Gastroesophageal sphincter (tissue), 4 donors: Measurements from ENCODE around the gene FYB1. TPM values are rescaled to one million over a fixed set of nuclear protein-coding genes. Genes with fewer than 3 reads are reported as not detected.
"Not testable (repeated sequence)": the region's sequence is repeated elsewhere in the genome, so short reads cannot be mapped to it uniquely, and the experiment has no call there.

Experiments used
- ATAC-seq: fragments of 150-250 bp; one replicate; pipeline ENCODE4 v1.9.1; 2016; ENCODE audit warnings: mild to moderate bottlenecking, moderate library complexity
- H3K27ac ChIP-seq, 4 donors: fragments of 200-600 bp; sonication (generic) in 3 of 4; 1 replicate in 3 of 4; 2 replicates in 1 of 4; pipeline ENCODE4 v1.5.1; 2016 to 2019
- H3K27me3 ChIP-seq: fragments of 200-600 bp; sonication (generic); one replicate; pipeline ENCODE4 v1.5.1; 2019
- H3K36me3 ChIP-seq, 2 donors: fragments of 200-600 bp; sonication (generic); one replicate each; pipeline ENCODE4 v1.5.1; 2019; ENCODE audit warnings: control low read depth in 1 of 2
- H3K4me1 ChIP-seq, 3 donors: fragments of 200-600 bp; sonication (generic); 1 replicate in 2 of 3; 2 replicates in 1 of 3; pipeline ENCODE4 v1.5.1; 2016 to 2019; ENCODE audit warnings: control low read depth in 2 of 3
- H3K4me3 ChIP-seq, 2 donors: fragments of 200-600 bp; sonication (generic); one replicate each; pipeline ENCODE4 v1.5.1; 2019; ENCODE audit warnings: mild to moderate bottlenecking in 1 of 2, moderate library complexity in 1 of 2
- H3K9me3 ChIP-seq, 3 donors: fragments of 200-600 bp; sonication (generic); one replicate each; pipeline ENCODE4 v1.5.1; 2017 to 2019; ENCODE audit warnings: control low read depth in 2 of 3
- EP300 ChIP-seq: sonication (generic); formaldehyde crosslinking; IDR thresholded peaks from one replicate; pipeline ENCODE4 v1.6.1; 2017; ENCODE audit warnings: antibody characterized with exemption, mild to moderate bottlenecking
- POLR2A ChIP-seq, 2 donors: fragments of 450-650 bp; IDR thresholded peaks; one replicate each; pipeline ENCODE4 v1.6.1; 2017; ENCODE audit warnings: antibody characterized with exemption in 2 of 2, mild to moderate bottlenecking in 2 of 2, moderate library complexity in 1 of 2
- POLR2AphosphoS5 ChIP-seq: sonication (generic); formaldehyde crosslinking; IDR thresholded peaks from one replicate; pipeline ENCODE4 v1.6.1; 2017; ENCODE audit warnings: antibody characterized with exemption
- WGBS, 2 donors: methylation state at CpG; one replicate each; pipeline ENCODE4 v1.1.5; 2018; ENCODE audit warnings: low coverage in 1 of 2; 5-methylcytosine and 5-hydroxymethylcytosine counted together
- total RNA-seq, 4 donors: library from RNA; depleted of rRNA; stranded (reverse); fragments of >200 nt; gene quantifications; one replicate each; pipeline ENCODE4 v1.1.0, GENCODE V29; 2016
- TF ChIP-seq, protein P1 (sequence below), 4 experiments: fragments of 200-600 bp in 2 of 4; fragments of 450-650 bp in 2 of 4; sonication (generic) in 1 of 4; IDR thresholded peaks; one replicate each; pipeline ENCODE4 v1.5.1; 2017 to 2019; ENCODE audit warnings: antibody characterized with exemption in 4 of 4, mild to moderate bottlenecking in 2 of 4, moderate library complexity in 2 of 4

Gene FYB1
- total RNA-seq, 4 donors from 2014 or later: 2.5 to 9.3 (median 5.9) TPM

DNA sequence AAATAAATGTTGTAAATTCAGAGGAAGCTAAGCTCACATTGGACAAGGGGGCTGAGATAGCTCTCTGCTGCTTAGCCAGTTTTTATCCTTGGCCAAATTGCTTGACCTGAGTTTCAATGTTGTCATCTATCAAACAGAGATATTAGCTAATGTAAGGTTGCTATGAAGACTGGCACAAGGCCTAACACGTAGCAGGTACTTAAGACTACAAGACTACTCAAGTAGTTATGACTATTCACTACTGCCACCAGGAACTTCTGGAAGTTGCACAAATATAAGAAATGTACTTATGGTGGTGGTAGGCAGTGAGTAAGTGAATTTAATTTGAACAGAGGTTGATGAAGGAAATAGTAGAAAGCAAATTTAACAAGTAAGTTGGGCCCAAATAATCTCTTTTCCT, 17.4 kb upstream of the FYB1 start:
- WGBS, 2 donors: 50 to 79% methylated on average over 1 of the region's 1 CpG
- Histone ChIP-seq H3K4me1 (no peaks in the 10 kb centered on the region), H3K36me3 (no peaks in the 10 kb centered on the region), H3K27ac (no peak overlapping the region), H3K4me3 (no peak overlapping the region), H3K27me3 (no peaks in the 10 kb centered on the region), H3K9me3 (peaks cover 0 to 19% (median 0%) of the 10 kb centered on the region in 3 donors)
- TF ChIP-seq POLR2AphosphoS5: no peak
- no peak for TF ChIP-seq POLR2A (IDR thresholded peaks at IDR 0.05)
- TF ChIP-seq, protein P1, sequence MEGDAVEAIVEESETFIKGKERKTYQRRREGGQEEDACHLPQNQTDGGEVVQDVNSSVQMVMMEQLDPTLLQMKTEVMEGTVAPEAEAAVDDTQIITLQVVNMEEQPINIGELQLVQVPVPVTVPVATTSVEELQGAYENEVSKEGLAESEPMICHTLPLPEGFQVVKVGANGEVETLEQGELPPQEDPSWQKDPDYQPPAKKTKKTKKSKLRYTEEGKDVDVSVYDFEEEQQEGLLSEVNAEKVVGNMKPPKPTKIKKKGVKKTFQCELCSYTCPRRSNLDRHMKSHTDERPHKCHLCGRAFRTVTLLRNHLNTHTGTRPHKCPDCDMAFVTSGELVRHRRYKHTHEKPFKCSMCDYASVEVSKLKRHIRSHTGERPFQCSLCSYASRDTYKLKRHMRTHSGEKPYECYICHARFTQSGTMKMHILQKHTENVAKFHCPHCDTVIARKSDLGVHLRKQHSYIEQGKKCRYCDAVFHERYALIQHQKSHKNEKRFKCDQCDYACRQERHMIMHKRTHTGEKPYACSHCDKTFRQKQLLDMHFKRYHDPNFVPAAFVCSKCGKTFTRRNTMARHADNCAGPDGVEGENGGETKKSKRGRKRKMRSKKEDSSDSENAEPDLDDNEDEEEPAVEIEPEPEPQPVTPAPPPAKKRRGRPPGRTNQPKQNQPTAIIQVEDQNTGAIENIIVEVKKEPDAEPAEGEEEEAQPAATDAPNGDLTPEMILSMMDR (IDR thresholded peaks at IDR 0.05): no peak
- no peak for TF ChIP-seq EP300
- ATAC-seq: no peak

DNA sequence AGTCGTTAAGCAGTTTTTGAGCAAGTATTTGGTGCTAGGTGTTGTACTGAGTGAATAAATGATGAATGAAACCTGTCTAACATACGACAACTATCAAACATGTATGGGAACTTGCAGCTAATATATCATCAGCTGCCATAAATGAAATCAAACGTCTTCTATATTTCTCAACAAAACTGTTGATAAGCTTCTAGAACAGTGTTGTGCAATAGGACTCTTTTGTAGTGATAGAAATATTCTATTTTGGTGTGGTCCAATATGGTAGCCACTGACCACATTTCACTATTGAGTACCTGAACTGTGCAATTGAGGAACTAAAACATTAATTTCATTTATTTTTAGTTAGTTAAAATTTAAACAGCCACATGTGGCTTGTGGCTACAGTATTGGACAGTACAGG, 16.3 kb upstream of the FYB1 start:
- no peaks in the 10 kb centered on the region for H3K27me3 ChIP-seq
- TF ChIP-seq, protein P1 (IDR thresholded peaks at IDR 0.05): no peak
- TF ChIP-seq POLR2AphosphoS5: no peak
- no peak for TF ChIP-seq POLR2A (IDR thresholded peaks at IDR 0.05)
- TF ChIP-seq EP300: no peak
- H3K36me3 ChIP-seq: no peaks in the 10 kb centered on the region
- 44 to 64% methylated on average over 3 of the region's 3 CpGs for WGBS, 2 donors
- no peak overlapping the region for H3K4me3 ChIP-seq
- peaks cover 0 to 9% (median 0%) of the 10 kb centered on the region in 3 donors for H3K9me3 ChIP-seq
- no peak for ATAC-seq
- H3K27ac ChIP-seq: no peak overlapping the region
- H3K4me1 ChIP-seq: no peaks in the 10 kb centered on the region

DNA sequence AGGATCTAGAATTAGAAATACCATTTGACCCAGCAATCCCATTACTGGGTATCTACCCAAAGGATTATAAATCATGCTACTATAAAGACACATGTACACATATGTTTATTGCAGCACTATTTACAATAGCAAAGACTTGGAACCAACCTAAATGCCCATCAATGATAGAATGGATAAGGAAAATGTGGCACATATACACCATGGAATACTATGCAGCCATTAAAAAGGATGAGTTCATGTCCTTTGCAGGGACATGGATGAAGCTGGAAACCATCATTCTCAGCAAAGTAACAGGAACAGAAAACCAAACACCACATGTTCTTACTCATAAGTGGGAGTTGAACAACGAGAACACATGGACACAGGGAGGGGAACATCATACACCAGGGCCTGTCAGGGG, 15.1 kb upstream of the FYB1 start:
- H3K36me3 ChIP-seq, H3K4me1 ChIP-seq, H3K27me3 ChIP-seq, H3K9me3 ChIP-seq, ATAC-seq, H3K27ac ChIP-seq, H3K4me3 ChIP-seq: not testable (repeated sequence)
- WGBS, 2 donors: 0 to 78% methylated on average over 1 of the region's 1 CpG

DNA sequence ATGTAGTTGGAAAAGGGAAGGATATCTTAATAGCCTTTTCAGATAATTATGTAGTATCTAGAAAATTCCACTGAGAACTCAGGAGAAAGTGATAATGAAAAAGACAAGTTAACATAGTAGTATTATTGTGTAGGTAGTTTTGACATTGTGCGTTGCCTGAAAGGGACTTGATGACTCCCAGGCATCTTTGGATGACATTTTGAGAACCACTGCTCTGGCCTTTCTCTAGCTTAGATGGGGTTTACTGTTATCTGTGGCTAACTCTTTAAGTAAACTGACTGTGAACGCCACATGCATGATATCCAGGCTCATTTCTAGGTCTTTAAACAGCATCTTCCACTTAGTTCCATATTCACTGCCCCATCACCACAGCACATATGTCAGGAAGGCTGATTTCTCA, 14.4 kb upstream of the FYB1 start:
- Histone ChIP-seq H3K9me3 (no peaks in the 10 kb centered on the region), H3K27ac (no peak overlapping the region), H3K4me3 (no peak overlapping the region), H3K27me3 (no peaks in the 10 kb centered on the region), H3K4me1 (no peaks in the 10 kb centered on the region), H3K36me3 (no peaks in the 10 kb centered on the region)
- ATAC-seq: no peak
- TF ChIP-seq EP300: no peak
- TF ChIP-seq, protein P1 (IDR thresholded peaks at IDR 0.05): no peak
- TF ChIP-seq POLR2AphosphoS5: no peak
- TF ChIP-seq POLR2A (IDR thresholded peaks at IDR 0.05): no peak
- WGBS, 2 donors: 29 to 63% methylated on average over 2 of the region's 2 CpGs

DNA sequence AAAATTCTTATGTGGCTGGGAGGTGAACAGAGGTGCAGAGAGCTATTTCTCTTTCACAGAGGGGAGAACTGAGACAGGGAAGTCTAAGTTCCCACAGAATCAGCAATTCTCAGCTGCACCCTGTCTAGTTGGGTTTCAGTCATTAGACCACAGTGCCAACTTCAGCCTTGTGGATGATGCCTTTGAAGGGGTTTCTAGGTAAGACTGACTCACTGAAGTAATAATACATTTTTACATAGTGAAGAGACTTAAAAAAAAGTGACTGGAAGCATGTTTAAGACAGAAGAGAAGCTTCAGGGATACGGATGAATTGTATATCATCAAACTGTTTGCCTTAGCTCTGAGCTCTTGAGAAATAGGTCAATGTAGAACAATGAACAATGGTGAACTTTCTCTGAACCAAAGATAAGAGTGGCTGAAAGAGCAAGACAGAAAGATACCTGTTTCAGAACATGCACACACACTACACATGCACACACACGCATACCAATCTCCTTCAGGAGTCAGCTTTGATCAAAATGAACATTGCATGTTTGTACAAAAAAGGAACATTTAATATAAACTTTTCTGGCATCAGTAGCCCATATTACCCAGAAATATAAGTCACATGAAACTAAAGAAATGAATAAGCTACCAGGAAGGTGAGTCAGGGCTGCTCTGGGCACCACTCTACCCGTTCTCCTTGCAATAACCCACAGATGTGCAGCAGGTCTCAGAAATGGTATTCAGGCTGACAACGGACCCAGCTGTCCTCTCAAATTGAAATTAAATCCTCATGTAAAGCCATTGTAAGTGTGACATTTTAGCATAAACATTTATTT, 12.6 kb upstream of the FYB1 start:
- WGBS, 2 donors: 64 to 67% methylated on average over 4 of the region's 4 CpGs
- Histone ChIP-seq H3K27me3 (no peaks in the 10 kb centered on the region), H3K4me3 (no peak overlapping the region), H3K4me1 (no peaks in the 10 kb centered on the region), H3K27ac (no peak overlapping the region), H3K9me3 (no peaks in the 10 kb centered on the region), H3K36me3 (no peaks in the 10 kb centered on the region)
- no peak for ATAC-seq
- TF ChIP-seq, protein P1 (IDR thresholded peaks at IDR 0.05): no peak
